Colonic mucosa (tissue), 4 donors: Measurements from ENCODE around the gene UBTFL1. TPM values are rescaled to one million over a fixed set of nuclear protein-coding genes. Genes with fewer than 3 reads are reported as not detected.
"Not testable (repeated sequence)": the region's sequence is repeated elsewhere in the genome, so short reads cannot be mapped to it uniquely, and the experiment has no call there.

ENCODE experiments used
- DNase-seq: peaks from one replicate; pipeline ENCODE4 v3.0.0-alpha.2; 2020
- H3K27ac ChIP-seq: fragments of 200-600 bp; one replicate; pipeline ENCODE4 v1.8.0; 2021
- H3K27me3 ChIP-seq: fragments of 200-600 bp; one replicate; pipeline ENCODE4 v1.8.0; 2021
- H3K36me3 ChIP-seq: fragments of 200-600 bp; one replicate; pipeline ENCODE4 v1.8.0; 2021
- H3K4me1 ChIP-seq: fragments of 200-600 bp; one replicate; pipeline ENCODE4 v1.8.0; 2021; ENCODE audit warnings: mild to moderate bottlenecking
- H3K4me3 ChIP-seq: fragments of 200-600 bp; one replicate; pipeline ENCODE4 v1.8.0; 2021
- H3K9ac ChIP-seq, 2 donors: one replicate each; pipeline ENCODE4 v1.7.0; 2013; ENCODE audit warnings: control low read depth in 2 of 2, low read depth in 2 of 2, low read length in 2 of 2
- H3K9me3 ChIP-seq: fragments of 200-600 bp; one replicate; pipeline ENCODE4 v1.8.0; 2021
- intact Hi-C: fragments of 100-400 bp; cut with DNase I; formaldehyde crosslinking; loops from one replicate; pipeline ENCODE4 v1.14.1; 2022
- total RNA-seq, 2 donors: library from RNA; stranded (reverse); fragmentation: NEBNext Ultra II Directional in 1 of 2; extraction: Animal tissue kit (Norgen Biotek cat#: 25700) in 1 of 2; gene quantifications; one replicate each; pipeline ENCODE4 v1.2.1, GENCODE V29; 2021
- TF ChIP-seq, protein P1 (sequence below): fragments of 200-600 bp; IDR thresholded peaks from one replicate; pipeline ENCODE4 v1.8.0; 2022; ENCODE audit warnings: antibody characterized with exemption, mild to moderate bottlenecking
- donor health status: healthy.
- donor health status: DM: no; HTN: no; CAD: no.
- donor health status: DM: no; HTN: no; CAD: no.

UBTFL1 gene, protein sequence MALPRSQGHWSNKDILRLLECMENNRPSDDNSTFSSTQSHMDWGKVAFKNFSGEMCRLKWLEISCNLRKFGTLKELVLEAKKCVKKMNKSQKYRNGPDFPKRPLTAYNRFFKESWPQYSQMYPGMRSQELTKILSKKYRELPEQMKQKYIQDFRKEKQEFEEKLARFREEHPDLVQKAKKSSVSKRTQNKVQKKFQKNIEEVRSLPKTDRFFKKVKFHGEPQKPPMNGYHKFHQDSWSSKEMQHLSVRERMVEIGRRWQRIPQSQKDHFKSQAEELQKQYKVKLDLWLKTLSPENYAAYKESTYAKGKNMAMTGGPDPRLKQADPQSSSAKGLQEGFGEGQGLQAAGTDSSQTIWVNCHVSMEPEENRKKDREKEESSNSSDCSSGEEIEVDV
- not detected for total RNA-seq

GRCh38 chr11:90085650-90086049, at the start of gene UBTFL1:
UBTFL1 (plus strand) TSS chr11:90085950; CDS start chr11:90085950, 0 bp downstream.
- H3K27ac ChIP-seq, H3K4me3 ChIP-seq, H3K4me1 ChIP-seq, H3K36me3 ChIP-seq, H3K9me3 ChIP-seq, intact Hi-C loops, DNase-seq, H3K27me3 ChIP-seq, H3K9ac ChIP-seq: not testable (repeated sequence)

DNA sequence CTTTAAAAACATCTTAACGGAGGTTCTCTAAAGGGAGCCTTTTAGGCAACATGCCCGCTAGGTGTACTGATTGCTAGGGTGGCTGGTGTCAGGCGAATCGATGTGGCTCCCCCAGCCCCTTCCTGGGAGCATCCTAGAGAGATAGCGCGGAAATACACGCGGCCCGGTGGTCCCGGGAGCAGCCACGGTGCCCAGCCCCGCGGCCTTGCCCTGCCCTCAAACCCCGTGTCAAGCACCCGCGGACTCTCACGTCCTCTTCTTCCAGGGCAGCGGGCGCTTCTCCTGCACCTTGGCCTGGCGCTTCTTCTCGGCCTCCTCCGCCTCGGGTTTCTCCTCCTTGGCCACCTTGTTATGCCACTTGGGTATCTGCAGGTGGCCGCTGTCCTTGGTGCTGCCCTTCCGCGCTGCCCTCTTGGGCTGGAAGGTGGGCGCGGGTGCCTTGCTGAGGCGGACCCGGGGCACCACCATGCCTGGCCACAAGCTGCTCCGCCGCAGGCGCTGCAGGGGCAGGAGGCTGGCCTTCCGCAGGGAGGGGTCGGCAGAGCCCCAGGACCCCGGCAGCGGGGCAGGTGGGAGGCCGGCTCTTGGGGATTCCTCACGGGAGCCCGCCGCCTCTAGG, 34.0 kb upstream of the UBTFL1 start:
- H3K4me1 ChIP-seq, H3K36me3 ChIP-seq, H3K27ac ChIP-seq, intact Hi-C loops, DNase-seq, H3K9ac ChIP-seq, H3K27me3 ChIP-seq, H3K9me3 ChIP-seq, H3K4me3 ChIP-seq: not testable (repeated sequence)

- H3K9ac ChIP-seq, H3K27me3 ChIP-seq, H3K9me3 ChIP-seq, H3K4me3 ChIP-seq, H3K27ac ChIP-seq, DNase-seq, H3K4me1 ChIP-seq, H3K36me3 ChIP-seq, intact Hi-C loops: not testable (repeated sequence)
Measured at GRCh38 chr11:90052311-90052710, 33.4 kb upstream of the UBTFL1 start.

DNA sequence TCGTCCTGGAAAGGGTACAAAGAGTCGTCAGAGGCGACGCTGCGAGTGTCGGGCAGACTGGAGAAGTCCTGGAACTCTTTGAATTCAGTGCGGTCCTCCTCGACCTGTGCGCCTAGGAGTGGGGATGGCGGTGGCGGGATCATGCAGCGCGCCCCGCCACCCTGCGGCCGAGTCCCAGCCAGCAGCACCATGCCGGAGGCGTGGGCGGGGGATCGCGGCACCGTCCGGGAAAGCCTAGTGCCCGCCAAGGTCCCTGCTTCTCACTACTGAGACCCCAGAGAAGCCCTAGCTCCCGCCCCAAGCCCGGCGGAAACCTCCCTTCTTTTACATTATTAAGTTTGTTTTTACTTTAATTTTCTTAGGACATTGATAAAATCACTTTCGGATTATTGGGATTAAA, 32.2 kb upstream of the UBTFL1 start:
- H3K27me3 ChIP-seq, H3K9ac ChIP-seq, H3K36me3 ChIP-seq, H3K4me1 ChIP-seq, DNase-seq, H3K27ac ChIP-seq, H3K4me3 ChIP-seq, H3K9me3 ChIP-seq, intact Hi-C loops: not testable (repeated sequence)

- H3K9me3 ChIP-seq, H3K4me1 ChIP-seq, H3K27me3 ChIP-seq, H3K4me3 ChIP-seq, H3K27ac ChIP-seq, H3K36me3 ChIP-seq, intact Hi-C loops, DNase-seq, H3K9ac ChIP-seq: not testable (repeated sequence)
Measured at GRCh38 chr11:90088731-90089130, 3.0 kb downstream of the UBTFL1 start.

- H3K9ac ChIP-seq, H3K4me1 ChIP-seq, H3K27me3 ChIP-seq, H3K36me3 ChIP-seq, H3K27ac ChIP-seq, intact Hi-C loops, DNase-seq, H3K9me3 ChIP-seq, H3K4me3 ChIP-seq: not testable (repeated sequence)
Measured at GRCh38 chr11:90095230-90095924, 9.6 kb downstream of the UBTFL1 start.

DNA sequence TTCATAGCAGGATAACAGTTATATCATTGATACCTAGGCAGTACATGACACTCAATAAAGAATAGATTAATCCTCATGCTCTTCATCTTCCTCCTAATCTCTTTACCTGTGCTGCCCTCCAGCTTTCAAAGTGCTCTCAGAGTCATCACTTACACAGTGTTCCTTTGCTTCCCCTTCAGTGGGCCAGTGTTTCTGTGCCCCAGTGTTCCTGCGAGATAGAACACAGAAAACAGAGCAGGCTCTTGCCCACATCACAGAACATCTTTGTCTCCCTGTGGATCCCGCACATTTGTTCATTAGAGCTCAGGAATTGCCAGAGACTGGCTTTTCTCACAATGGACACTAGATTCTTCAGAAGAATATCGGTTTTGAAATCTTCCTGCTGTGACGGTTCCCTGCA, 12.5 kb downstream of the UBTFL1 start:
- intact Hi-C loops, H3K36me3 ChIP-seq, H3K27me3 ChIP-seq, H3K9ac ChIP-seq, DNase-seq, H3K9me3 ChIP-seq, H3K27ac ChIP-seq, H3K4me1 ChIP-seq, H3K4me3 ChIP-seq: not testable (repeated sequence)

DNA sequence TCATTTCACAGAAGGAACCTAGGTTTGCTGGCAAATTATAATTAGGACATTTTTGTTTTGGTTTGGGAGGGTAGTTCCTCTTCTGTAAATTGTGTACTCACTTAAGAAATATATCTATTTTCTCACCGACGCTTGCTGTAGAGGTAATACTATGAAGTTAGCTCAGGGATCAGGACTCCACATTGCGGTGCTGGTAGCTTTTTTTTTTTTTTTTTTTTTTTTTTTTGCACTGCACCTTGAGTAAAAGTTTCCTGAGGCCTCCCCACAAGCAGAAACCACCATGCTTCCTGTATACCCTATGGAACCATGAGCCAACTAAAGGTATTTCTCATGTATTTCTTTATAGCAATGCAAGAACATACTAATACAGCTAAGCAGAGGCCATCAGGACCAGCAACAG, 14.7 kb downstream of the UBTFL1 start:
- H3K27me3 ChIP-seq = no peaks in the 10 kb centered on the region

More for the DNA sequence above, 14.7 kb downstream of the UBTFL1 start:
- intact Hi-C loops = no loop called here
- no peaks in the 10 kb centered on the region for H3K4me1 ChIP-seq
- no peaks in the 10 kb centered on the region for H3K36me3 ChIP-seq
- H3K9ac ChIP-seq = no peak overlapping the region
- no peaks in the 10 kb centered on the region for H3K9me3 ChIP-seq
- H3K27ac ChIP-seq = no peak overlapping the region
- TF ChIP-seq, protein P1, sequence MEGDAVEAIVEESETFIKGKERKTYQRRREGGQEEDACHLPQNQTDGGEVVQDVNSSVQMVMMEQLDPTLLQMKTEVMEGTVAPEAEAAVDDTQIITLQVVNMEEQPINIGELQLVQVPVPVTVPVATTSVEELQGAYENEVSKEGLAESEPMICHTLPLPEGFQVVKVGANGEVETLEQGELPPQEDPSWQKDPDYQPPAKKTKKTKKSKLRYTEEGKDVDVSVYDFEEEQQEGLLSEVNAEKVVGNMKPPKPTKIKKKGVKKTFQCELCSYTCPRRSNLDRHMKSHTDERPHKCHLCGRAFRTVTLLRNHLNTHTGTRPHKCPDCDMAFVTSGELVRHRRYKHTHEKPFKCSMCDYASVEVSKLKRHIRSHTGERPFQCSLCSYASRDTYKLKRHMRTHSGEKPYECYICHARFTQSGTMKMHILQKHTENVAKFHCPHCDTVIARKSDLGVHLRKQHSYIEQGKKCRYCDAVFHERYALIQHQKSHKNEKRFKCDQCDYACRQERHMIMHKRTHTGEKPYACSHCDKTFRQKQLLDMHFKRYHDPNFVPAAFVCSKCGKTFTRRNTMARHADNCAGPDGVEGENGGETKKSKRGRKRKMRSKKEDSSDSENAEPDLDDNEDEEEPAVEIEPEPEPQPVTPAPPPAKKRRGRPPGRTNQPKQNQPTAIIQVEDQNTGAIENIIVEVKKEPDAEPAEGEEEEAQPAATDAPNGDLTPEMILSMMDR = no peak
- DNase-seq = no peak
- H3K4me3 ChIP-seq = no peak overlapping the region
